ENCODE data around the gene KRT72. TPM values are rescaled to one million over a fixed set of nuclear protein-coding genes. Genes with fewer than 3 reads are reported as not detected.

KRT72 gene
- total and polyA plus RNA-seq, 2 of the 13 experiments (the other 11 are each of a cell fraction or from before 2014, with no cell fraction given): not detected

DNA sequence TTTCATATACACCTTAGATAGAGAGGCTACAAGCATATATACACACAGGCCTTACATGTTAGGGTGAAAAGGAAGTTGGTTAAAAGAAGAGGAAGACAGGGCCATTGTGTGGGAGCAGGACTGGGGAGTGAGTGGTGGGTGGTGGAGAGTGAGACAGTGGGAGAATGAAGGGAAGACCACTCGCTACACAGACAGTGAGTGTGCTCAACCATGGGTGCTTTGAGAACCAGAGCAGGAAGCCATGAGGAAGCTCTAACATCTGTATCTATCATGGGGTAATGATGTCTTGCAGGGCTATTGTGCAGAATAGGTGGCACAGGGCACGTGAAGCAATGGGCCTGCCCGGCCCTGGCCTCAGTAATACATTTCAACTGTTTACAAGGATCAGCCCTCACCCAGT, 16.2 kb downstream of the KRT72 start:
- Histone ChIP-seq H3K27me3 (ENCODE audit: control insufficient read depth in 1 of 2, insufficient read depth in 2 of 2, low read length in 2 of 2) (peaks cover 5 to 32% of the 10 kb centered on the region in 2 experiments; a peak in 3 of 5 replicates), H3K4me2 (ENCODE audit: low read depth, low read length) (no peak overlapping the region), H4K20me1 (ENCODE audit: insufficient read depth, low read length) (no peaks in the 10 kb centered on the region), H3K9me3 (ENCODE audit: low read length) (no peaks in the 10 kb centered on the region), H2AFZ (ENCODE audit: low read length) (no peak overlapping the region), H3K79me2 (ENCODE audit: insufficient read depth, low read length) (no peaks in the 10 kb centered on the region), H3K36me3 (replicated peaks in 1 of 2; ENCODE audit: control insufficient read depth in 1 of 2, insufficient read depth in 2 of 2, low read length in 2 of 2) (no peaks in the 10 kb centered on the region), H3K9ac (ENCODE audit: insufficient read depth, low read depth, low read length) (no peak overlapping the region), H3K4me1 (ENCODE audit: insufficient read depth, low read length) (no peaks in the 10 kb centered on the region), H3K4me3 (replicated peaks in 1 of 3; ENCODE audit: insufficient read depth in 1 of 3, low read depth in 2 of 3, low read length in 3 of 3) (no peak overlapping the region), H3K27ac (ENCODE audit: extremely low read length, insufficient read depth, low read length) (no peak overlapping the region)
- TF ChIP-seq ATM (IDR thresholded peaks at IDR 0.05; ENCODE audit: borderline replicate concordance) (no peak), ZNF672 (CRISPR knock-in tag; IDR thresholded peaks at IDR 0.05) (no peak), ZMYM3 (CRISPR knock-in tag; IDR thresholded peaks at IDR 0.05) (no peak), HNRNPK (IDR thresholded peaks at IDR 0.05; ENCODE audit: low read depth, low read length, poor library complexity, severe bottlenecking) (no peak), MEIS2 (CRISPR knock-in tag; IDR thresholded peaks at IDR 0.05) (no peak), SIX4 (CRISPR knock-in tag; IDR thresholded peaks at IDR 0.05) (no peak), ZNF282 (IDR thresholded peaks at IDR 0.05; ENCODE audit: partially characterized antibody) (no peak), ZNF670 (CRISPR knock-in tag; IDR thresholded peaks at IDR 0.05; ENCODE audit: borderline replicate concordance) (no peak), ZBTB7B (CRISPR knock-in tag; IDR thresholded peaks at IDR 0.05) (no peak), PHF8 (CRISPR knock-in tag; IDR thresholded peaks at IDR 0.05) (no peak), ZNF350 (CRISPR knock-in tag; IDR thresholded peaks at IDR 0.05; ENCODE audit: borderline replicate concordance, low read depth) (no peak), ZFP36L1 (CRISPR knock-in tag; IDR thresholded peaks at IDR 0.05) (no peak), ZNF772 (CRISPR knock-in tag; IDR thresholded peaks at IDR 0.05) (no peak), ZNF326 (CRISPR knock-in tag; IDR thresholded peaks at IDR 0.05; ENCODE audit: borderline replicate concordance) (no peak), GFI1 (CRISPR knock-in tag; IDR thresholded peaks at IDR 0.05; ENCODE audit: borderline replicate concordance) (no peak)
- TF ChIP-seq, protein P1, sequence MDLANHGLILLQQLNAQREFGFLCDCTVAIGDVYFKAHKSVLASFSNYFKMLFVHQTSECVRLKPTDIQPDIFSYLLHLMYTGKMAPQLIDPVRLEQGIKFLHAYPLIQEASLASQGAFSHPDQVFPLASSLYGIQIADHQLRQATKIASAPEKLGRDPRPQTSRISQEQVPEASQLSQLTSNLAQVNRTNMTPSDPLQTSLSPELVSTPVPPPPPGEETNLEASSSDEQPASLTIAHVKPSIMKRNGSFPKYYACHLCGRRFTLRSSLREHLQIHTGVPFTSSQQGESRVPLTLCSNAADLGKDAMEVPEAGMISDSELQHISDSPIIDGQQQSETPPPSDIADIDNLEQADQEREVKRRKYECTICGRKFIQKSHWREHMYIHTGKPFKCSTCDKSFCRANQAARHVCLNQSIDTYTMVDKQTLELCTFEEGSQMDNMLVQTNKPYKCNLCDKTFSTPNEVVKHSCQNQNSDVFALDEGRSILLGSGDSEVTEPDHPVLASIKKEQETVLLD (CRISPR knock-in tag; IDR thresholded peaks at IDR 0.05; ENCODE audit: low read depth): no peak
- FAIRE-seq: no peak
- ChIA-PET POLR2A (no interaction called here), CTCF (ENCODE audit: low intra/inter-chr PET ratio, low total read pairs) (interaction anchor here (2.5 kb wide), 1 partner anchor 396 kb away, joined by 15 read pairs; no protein-coding TSS in a partner anchor)
- DNase-seq (ENCODE audit: low spot score): no peak
- intact Hi-C loops (cut with micrococcal nuclease; ENCODE audit: unreplicated experiment) (no loop called here), in situ Hi-C loops (cut with HindIII; ENCODE audit: extremely low pct_ligation_motif_present, low pct_unique_long_range_greater_than_20kb) (loop anchor here (10.0 kb wide), 1 partner anchor 400 kb away; no protein-coding TSS in a partner anchor)
- BruUV-seq (replicated peaks): no TSS peak
- 3% methylated on average over 3 of the region's 3 CpGs for WGBS (ENCODE audit: low lambda C conversion rate)
- ATAC-seq: no peak
